Colonic mucosa (tissue), 4 donors: Measurements from ENCODE around the gene ADRA2C. TPM values are rescaled to one million over a fixed set of nuclear protein-coding genes. Genes with fewer than 3 reads are reported as not detected.

Experiments
- DNase-seq: peaks from one replicate; pipeline ENCODE4 v3.0.0-alpha.2; 2020
- H3K27ac ChIP-seq: fragments of 200-600 bp; one replicate; pipeline ENCODE4 v1.8.0; 2021
- H3K27me3 ChIP-seq: fragments of 200-600 bp; one replicate; pipeline ENCODE4 v1.8.0; 2021
- H3K36me3 ChIP-seq: fragments of 200-600 bp; one replicate; pipeline ENCODE4 v1.8.0; 2021
- H3K4me1 ChIP-seq: fragments of 200-600 bp; one replicate; pipeline ENCODE4 v1.8.0; 2021; ENCODE audit warnings: mild to moderate bottlenecking
- H3K4me3 ChIP-seq: fragments of 200-600 bp; one replicate; pipeline ENCODE4 v1.8.0; 2021
- H3K9ac ChIP-seq, 2 donors: one replicate each; pipeline ENCODE4 v1.7.0; 2013; ENCODE audit warnings: control low read depth in 2 of 2, low read depth in 2 of 2, low read length in 2 of 2
- H3K9me3 ChIP-seq: fragments of 200-600 bp; one replicate; pipeline ENCODE4 v1.8.0; 2021
- intact Hi-C: fragments of 100-400 bp; cut with DNase I; formaldehyde crosslinking; loops from one replicate; pipeline ENCODE4 v1.14.1; 2022
- total RNA-seq, 2 donors: library from RNA; stranded (reverse); fragmentation: NEBNext Ultra II Directional in 1 of 2; extraction: Animal tissue kit (Norgen Biotek cat#: 25700) in 1 of 2; gene quantifications; one replicate each; pipeline ENCODE4 v1.2.1, GENCODE V29; 2021
- TF ChIP-seq, protein P1 (sequence below): fragments of 200-600 bp; IDR thresholded peaks from one replicate; pipeline ENCODE4 v1.8.0; 2022; ENCODE audit warnings: antibody characterized with exemption, mild to moderate bottlenecking
- donor health status: healthy.
- donor health status: DM: no; HTN: no; CAD: no.
- donor health status: DM: no; HTN: no; CAD: no.

The ADRA2C gene
- total RNA-seq, 2 donors from 2014 or later = 0.61 to 0.69 TPM

DNA sequence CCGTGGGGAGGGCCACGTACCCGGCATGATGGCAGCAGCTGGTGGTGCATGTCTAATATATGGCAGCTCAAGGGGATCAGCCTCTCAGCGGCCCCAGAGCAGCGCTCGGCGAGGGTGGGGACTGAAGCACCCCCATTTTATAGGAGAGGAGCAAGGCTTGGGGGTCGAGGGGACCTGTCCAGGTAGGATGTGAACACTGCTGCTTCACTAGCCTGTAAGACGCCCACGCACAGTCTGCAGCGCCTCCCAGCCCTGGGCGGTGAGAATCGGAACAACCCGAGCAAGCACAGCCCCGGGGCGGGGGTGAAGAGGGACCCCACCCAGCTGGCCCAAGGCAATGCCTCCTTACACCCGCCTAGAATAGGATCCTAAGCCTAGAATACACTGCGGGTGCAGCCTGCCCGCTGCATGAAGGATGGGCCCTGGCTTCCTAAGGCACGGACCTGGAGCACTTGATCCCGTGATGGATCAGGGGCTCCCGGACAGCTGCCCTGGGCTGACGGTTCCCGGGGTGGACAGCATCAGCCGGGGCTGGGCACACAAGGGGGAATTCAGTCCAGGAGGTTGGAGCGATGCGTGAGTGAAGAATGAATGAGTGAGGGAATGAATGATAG, 17.6 kb downstream of the ADRA2C start:
- DNase-seq = peak; percentile 25
- Histone ChIP-seq H3K27me3 (peaks cover 6% of the 10 kb centered on the region), H3K4me3 (no peak overlapping the region), H3K9me3 (no peaks in the 10 kb centered on the region), H3K36me3 (no peaks in the 10 kb centered on the region), H3K9ac (no peak overlapping the region), H3K27ac (no peak overlapping the region), H3K4me1 (no peaks in the 10 kb centered on the region)
- intact Hi-C loops = no loop called here
- TF ChIP-seq, protein P1, sequence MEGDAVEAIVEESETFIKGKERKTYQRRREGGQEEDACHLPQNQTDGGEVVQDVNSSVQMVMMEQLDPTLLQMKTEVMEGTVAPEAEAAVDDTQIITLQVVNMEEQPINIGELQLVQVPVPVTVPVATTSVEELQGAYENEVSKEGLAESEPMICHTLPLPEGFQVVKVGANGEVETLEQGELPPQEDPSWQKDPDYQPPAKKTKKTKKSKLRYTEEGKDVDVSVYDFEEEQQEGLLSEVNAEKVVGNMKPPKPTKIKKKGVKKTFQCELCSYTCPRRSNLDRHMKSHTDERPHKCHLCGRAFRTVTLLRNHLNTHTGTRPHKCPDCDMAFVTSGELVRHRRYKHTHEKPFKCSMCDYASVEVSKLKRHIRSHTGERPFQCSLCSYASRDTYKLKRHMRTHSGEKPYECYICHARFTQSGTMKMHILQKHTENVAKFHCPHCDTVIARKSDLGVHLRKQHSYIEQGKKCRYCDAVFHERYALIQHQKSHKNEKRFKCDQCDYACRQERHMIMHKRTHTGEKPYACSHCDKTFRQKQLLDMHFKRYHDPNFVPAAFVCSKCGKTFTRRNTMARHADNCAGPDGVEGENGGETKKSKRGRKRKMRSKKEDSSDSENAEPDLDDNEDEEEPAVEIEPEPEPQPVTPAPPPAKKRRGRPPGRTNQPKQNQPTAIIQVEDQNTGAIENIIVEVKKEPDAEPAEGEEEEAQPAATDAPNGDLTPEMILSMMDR = peak; percentile 28

- Histone ChIP-seq H3K9me3 (no peaks in the 10 kb centered on the region), H3K27ac (no peak overlapping the region), H3K4me3 (no peak overlapping the region), H3K36me3 (no peaks in the 10 kb centered on the region), H3K4me1 (no peaks in the 10 kb centered on the region), H3K9ac (no peak overlapping the region), H3K27me3 (peaks cover 6% of the 10 kb centered on the region)
- DNase-seq = no peak
- intact Hi-C loops = no loop called here
- TF ChIP-seq, protein P1 = no peak
Measured at GRCh38 chr4:3784454-3785291, 18.5 kb downstream of the ADRA2C start.

DNA sequence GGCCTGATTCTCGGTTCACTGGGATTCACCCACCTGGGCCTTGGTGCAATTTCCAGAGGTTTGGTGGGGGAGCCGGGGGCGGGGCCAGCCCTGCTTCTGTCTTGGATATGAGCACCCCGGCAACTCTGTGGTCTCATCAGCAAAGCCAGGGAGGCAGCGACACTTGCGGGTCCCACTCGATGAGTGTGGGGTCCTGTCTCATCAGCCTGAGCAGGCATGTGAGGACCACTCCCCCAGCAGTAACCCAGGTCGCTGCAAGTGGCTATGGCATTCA, 19.0 kb downstream of the ADRA2C start:
- H3K36me3 ChIP-seq = no peaks in the 10 kb centered on the region
- no peak for DNase-seq
- TF ChIP-seq, protein P1 = no peak
- H3K27ac ChIP-seq = no peak overlapping the region
- H3K27me3 ChIP-seq = peaks cover 6% of the 10 kb centered on the region
- intact Hi-C loops = no loop called here
- no peaks in the 10 kb centered on the region for H3K4me1 ChIP-seq
- no peak overlapping the region for H3K9ac ChIP-seq
- H3K9me3 ChIP-seq = no peaks in the 10 kb centered on the region
- no peak overlapping the region for H3K4me3 ChIP-seq

GRCh38 chr4:3786196-3786869, 20.1 kb downstream of the ADRA2C start:
- DNase-seq = peak; percentile 65
- intact Hi-C loops = no loop called here

More at GRCh38 chr4:3786196-3786869, 20.1 kb downstream of the ADRA2C start:
- Histone ChIP-seq H3K9me3 (no peaks in the 10 kb centered on the region), H3K4me3 (no peak overlapping the region), H3K36me3 (no peaks in the 10 kb centered on the region), H3K27ac (no peak overlapping the region), H3K27me3 (peaks cover 6% of the 10 kb centered on the region), H3K4me1 (no peaks in the 10 kb centered on the region), H3K9ac (no peak overlapping the region)
- TF ChIP-seq, protein P1 = no peak
